ENCODE results near the gene LUM. TPM values are rescaled to one million over a fixed set of nuclear protein-coding genes. Genes with fewer than 3 reads are reported as not detected.

Gene LUM
- total RNA-seq, 1 donor from 2014 or later: 0.69 TPM

DNA sequence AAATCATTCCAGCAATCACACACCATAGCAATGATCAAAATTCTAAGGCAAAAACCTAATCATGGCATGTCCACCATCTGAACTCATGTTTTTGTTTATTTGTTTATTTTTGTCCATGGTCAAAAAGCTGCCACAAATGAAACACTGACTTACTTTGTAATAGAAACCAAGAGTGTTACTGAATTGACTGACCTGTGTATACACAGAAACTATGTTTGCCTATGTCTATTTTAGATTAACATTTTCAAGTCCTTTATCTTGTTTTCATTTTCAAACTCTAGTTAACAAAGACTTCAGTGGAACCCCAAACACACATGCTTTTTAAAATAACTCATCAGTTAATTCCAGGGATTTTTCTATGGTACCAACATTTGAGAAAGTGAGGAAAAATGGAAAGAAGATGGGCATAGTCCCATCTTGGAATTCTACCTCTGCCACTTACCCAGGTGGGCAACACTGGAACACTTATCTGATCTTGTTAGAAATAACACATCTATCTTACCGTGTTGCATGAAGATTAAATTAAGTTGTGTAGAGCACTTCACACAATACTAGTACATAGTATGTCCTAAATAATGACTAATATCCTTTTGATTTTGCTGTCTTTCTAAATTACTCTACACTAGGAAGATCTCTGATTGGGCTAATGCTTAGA lies 6.4 kb downstream of the LUM start:
- no peak overlapping the region for H3K4me3 ChIP-seq (ENCODE audit: low read depth, low read length)
- TF ChIP-seq CTCF (conservative IDR thresholded peaks at IDR 0.05; ENCODE audit: low read depth, low read length): no peak
- no peak for DNase-seq (ENCODE audit: low read depth)

DNA sequence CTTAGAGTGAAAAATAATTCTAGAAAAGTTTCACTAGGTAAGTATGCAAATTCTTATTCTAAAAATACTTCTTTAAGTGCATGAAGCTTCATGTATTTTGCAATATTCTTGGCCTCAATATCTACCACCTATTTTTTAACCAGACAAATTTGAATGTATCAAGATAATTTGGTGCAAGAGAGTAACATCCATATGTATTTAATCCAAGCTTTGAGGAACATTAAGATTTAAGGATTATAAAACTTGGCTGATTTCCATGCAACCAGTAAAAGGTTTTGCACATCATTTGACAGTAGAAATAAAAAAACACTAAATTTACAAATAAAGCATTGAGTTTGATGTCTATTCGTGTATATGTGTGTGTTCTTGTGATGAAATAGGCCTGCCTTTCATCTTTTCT lies 7.7 kb downstream of the LUM start:
- no peak for TF ChIP-seq CTCF (conservative IDR thresholded peaks at IDR 0.05; ENCODE audit: low read depth, low read length)
- no peak overlapping the region for H3K4me3 ChIP-seq (ENCODE audit: low read depth, low read length)
- no peak for DNase-seq (ENCODE audit: low read depth)

GRCh38 chr12:91103101-91103500 lies 8.2 kb downstream of the LUM start:
- no peak for TF ChIP-seq CTCF (conservative IDR thresholded peaks at IDR 0.05; ENCODE audit: low read depth, low read length)
- no peak overlapping the region for H3K4me3 ChIP-seq (ENCODE audit: low read depth, low read length)
- DNase-seq (ENCODE audit: low read depth): no peak

GRCh38 chr12:91100906-91101305 lies 10.4 kb downstream of the LUM start:
- H3K4me3 ChIP-seq (ENCODE audit: low read depth, low read length): no peak overlapping the region
- TF ChIP-seq CTCF (conservative IDR thresholded peaks at IDR 0.05; ENCODE audit: low read depth, low read length): no peak
- DNase-seq (ENCODE audit: low read depth): no peak

DNA sequence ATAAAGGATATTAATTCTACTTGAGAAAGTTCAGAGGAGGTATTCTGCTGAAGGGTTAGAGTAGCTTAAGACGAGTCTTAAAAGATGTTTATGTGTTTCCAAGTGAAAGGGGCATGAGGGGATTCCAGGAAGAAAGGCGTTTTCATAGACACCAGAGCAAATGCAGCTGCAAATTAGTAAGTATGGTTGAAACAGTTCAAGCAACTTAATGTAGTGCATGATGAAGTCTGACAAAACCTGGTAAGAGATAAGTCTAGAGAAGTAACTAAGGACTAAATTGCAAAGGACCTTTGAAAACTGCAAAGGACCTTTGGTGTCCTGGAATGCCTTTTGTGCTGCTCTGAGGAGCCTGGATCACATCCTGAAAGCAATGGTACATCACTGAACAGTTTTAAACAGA lies 11.5 kb downstream of the LUM start:
- no peak for DNase-seq (ENCODE audit: low read depth)
- TF ChIP-seq CTCF (conservative IDR thresholded peaks at IDR 0.05; ENCODE audit: low read depth, low read length): no peak
- no peak overlapping the region for H3K4me3 ChIP-seq (ENCODE audit: low read depth, low read length)

DNA sequence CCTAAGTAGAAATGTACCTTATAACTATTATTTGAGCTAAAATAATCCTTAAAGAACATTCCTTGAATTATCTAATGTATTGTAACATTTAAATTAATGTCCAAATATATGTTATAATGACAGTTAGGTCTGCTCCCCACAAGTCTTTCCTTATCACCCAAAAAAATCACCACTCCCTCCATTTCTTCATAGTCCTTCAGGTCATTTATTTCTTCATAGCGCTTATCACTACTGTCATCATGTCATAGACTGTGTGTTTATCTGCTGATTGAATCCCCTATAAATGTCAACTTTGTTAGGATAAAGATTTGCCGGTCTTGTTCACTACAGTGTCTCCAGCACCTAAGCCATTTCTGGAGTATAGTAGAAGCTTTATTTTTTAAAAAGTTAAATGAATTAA lies 12.0 kb downstream of the LUM start:
- TF ChIP-seq CTCF (conservative IDR thresholded peaks at IDR 0.05; ENCODE audit: low read depth, low read length): no peak
- H3K4me3 ChIP-seq (ENCODE audit: low read depth, low read length): no peak overlapping the region
- no peak for DNase-seq (ENCODE audit: low read depth)

GRCh38 chr12:91098941-91099340 lies 12.4 kb downstream of the LUM start:
- H3K4me3 ChIP-seq (ENCODE audit: low read depth, low read length): no peak overlapping the region
- no peak for TF ChIP-seq CTCF (conservative IDR thresholded peaks at IDR 0.05; ENCODE audit: low read depth, low read length)
- peak; percentile 80 for DNase-seq (ENCODE audit: low read depth)

Measured in epithelial cell of proximal tubule (primary cell).